ENCODE data around the gene BNIP2.

BNIP2 gene

DNA sequence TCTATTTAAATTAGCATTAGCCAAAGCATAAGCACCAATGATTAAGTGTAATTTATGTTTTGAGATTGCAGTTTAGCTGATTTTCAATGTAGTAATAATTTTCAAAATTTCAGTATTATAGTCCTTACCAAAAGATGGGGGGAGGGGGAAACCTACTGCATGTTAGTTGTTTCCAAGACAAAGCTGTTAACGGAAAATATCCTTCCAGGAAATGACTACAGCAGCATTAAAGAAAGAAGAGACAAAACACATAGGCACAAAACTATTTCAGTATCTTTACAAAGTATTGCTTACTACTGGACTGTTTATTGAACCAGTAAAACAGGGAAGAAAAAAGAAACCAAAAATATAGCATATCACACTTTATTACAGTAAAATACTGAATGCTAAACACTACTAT is 10.5 kb downstream of the BNIP2 start:
- TF ChIP-seq, protein P1, sequence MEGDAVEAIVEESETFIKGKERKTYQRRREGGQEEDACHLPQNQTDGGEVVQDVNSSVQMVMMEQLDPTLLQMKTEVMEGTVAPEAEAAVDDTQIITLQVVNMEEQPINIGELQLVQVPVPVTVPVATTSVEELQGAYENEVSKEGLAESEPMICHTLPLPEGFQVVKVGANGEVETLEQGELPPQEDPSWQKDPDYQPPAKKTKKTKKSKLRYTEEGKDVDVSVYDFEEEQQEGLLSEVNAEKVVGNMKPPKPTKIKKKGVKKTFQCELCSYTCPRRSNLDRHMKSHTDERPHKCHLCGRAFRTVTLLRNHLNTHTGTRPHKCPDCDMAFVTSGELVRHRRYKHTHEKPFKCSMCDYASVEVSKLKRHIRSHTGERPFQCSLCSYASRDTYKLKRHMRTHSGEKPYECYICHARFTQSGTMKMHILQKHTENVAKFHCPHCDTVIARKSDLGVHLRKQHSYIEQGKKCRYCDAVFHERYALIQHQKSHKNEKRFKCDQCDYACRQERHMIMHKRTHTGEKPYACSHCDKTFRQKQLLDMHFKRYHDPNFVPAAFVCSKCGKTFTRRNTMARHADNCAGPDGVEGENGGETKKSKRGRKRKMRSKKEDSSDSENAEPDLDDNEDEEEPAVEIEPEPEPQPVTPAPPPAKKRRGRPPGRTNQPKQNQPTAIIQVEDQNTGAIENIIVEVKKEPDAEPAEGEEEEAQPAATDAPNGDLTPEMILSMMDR (IDR thresholded peaks at IDR 0.05; ENCODE audit: low read depth, low read length, missing control alignments) = no peak
- DNase-seq (ENCODE audit: low read depth) = no peak
- H3K4me3 ChIP-seq (ENCODE audit: low read depth, low read length) = no peak overlapping the region

DNA sequence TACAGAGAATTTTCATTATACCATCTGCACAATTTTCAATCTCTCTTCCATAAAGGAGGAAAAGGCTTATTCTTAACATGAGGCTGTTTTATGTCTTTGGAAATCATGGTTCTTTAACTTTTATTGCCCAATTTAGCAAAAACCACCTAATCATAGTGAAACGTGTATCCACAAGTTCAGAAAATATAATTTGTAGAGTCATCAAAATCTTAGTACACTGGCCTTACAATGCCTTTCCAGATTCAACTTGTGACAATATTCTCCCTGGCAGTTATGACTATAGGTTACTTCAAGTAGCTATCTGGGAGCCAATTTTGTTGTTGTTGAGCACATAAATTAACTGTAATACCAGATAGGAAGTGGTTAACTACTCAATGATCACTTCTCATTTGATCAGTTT is 10.9 kb downstream of the BNIP2 start:
- TF ChIP-seq, protein P1 (IDR thresholded peaks at IDR 0.05; ENCODE audit: low read depth, low read length, missing control alignments) = no peak
- H3K4me3 ChIP-seq (ENCODE audit: low read depth, low read length) = no peak overlapping the region
- DNase-seq (ENCODE audit: low read depth) = no peak

DNA sequence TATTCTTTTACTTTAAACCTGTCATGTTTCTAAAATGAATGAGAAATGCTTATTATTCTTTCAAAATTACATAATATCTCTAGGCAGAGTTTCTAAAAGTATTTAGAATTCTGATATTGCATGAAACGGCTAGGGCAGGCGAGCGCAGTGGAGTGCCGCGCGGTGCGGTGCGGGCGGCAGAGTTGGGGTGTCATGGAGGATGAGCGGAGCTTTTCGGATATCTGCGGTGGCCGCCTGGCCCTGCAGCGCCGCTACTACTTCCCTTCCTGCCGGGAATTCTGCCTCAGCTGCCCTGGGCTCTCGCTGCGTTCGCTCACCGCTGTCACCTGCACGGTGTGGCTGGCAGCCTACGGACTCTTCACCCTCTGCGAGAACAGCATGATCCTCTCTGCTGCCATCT is 12.6 kb downstream of the BNIP2 start:
- H3K4me3 ChIP-seq (ENCODE audit: low read depth, low read length) = no peak overlapping the region
- TF ChIP-seq, protein P1 (IDR thresholded peaks at IDR 0.05; ENCODE audit: low read depth, low read length, missing control alignments) = no peak
- DNase-seq (ENCODE audit: low read depth) = no peak

DNA sequence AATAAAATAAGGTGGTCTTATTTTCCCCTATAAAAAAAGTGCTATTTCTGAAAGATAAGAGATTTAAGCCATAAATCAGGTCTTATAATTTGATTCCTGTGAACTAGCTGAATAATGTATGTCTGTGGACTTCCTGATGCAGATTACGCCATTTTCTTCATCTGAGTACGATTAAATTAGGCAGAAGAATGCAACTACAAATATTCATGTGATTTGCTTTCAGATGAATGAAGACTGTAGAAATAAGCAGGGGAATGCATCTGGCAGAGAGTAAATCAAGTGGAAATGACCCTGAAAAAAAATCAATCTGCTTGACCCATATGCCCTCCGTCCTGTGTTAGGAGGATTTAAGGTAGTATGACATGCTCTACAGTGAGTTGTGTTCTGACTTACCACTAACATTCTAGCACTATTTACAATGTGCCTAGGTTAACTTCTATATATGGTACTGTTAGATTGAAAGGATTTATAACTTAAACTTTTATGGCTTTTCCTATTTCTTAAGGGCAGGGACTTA is 14.7 kb downstream of the BNIP2 start:
- TF ChIP-seq, protein P1 (IDR thresholded peaks at IDR 0.05; ENCODE audit: low read depth, low read length, missing control alignments) = no peak
- no peak for DNase-seq (ENCODE audit: low read depth)
- H3K4me3 ChIP-seq (ENCODE audit: low read depth, low read length) = no peak overlapping the region

DNA sequence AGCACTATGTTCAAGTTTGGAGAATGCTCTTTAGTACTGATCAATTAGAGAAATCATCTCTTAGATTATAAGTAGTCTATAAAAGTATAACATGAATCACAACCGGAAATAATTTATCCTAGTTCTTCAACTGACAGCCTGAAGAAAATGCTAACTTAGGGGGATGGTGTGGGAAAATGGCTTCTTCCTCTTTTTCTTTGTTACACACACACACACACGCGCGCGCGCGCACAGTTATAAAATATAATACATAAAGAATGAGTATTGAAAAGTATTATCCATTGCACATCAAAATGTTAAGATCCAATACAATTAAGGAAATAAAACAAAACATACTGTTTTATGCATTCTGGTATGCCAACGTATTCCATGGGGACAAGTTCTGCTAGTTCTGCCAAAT is 20.6 kb downstream of the BNIP2 start:
- TF ChIP-seq, protein P1 (IDR thresholded peaks at IDR 0.05; ENCODE audit: low read depth, low read length, missing control alignments) = no peak
- DNase-seq (ENCODE audit: low read depth) = no peak
- H3K4me3 ChIP-seq (ENCODE audit: low read depth, low read length) = no peak overlapping the region

DNA sequence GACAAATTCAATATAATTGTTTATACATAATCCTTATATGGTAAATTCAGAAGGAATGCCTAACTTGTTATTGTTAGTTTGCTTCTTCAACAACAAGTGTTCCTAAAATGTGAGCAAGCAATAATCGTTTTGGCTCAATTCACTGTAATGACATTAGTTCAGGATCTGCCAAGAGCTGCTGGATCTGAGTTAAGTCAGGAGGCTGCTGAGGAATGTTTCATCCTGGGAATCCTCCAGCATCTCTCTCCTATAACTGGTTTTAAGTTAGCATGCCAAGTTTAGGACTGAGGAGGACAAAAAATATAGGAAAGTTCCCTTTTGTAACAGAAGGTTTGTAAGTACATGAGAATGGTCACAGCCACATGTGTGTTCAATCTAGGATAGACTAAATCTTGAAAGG is 26.9 kb downstream of the BNIP2 start:
- H3K4me3 ChIP-seq (ENCODE audit: low read depth, low read length) = no peak overlapping the region
- TF ChIP-seq, protein P1 (IDR thresholded peaks at IDR 0.05; ENCODE audit: low read depth, low read length, missing control alignments) = no peak
- no peak for DNase-seq (ENCODE audit: low read depth)

DNA sequence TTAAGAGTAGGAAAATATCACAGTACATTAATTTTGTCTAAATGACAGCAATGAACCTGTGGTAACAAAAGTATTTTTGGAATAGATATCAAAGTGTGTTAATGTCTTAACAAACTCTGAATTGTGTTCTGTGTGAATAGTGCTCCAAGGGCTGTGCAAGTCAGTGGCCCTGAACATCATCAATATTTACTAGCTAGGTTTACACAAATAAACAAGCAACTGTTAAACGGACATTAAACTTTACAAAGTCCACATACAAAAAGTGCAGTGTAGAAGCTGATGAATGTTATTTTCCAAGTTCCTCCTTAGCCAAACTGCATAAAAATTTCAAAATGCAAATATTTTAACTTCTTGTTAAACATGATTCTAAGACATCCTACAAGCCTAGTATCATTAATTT is 29.8 kb downstream of the BNIP2 start:
- H3K4me3 ChIP-seq (ENCODE audit: low read depth, low read length) = no peak overlapping the region
- TF ChIP-seq, protein P1 (IDR thresholded peaks at IDR 0.05; ENCODE audit: low read depth, low read length, missing control alignments) = no peak
- DNase-seq (ENCODE audit: low read depth) = no peak

All from GM12864 (cell line).